Stomach (tissue), 9 donors: Measurements from ENCODE around the gene MAIP1. TPM values are rescaled to one million over a fixed set of nuclear protein-coding genes. Genes with fewer than 3 reads are reported as not detected.

ENCODE experiments used
- DNase-seq, 2 donors: peaks; one replicate each; pipeline versions ENCODE4 v3.0.0 to v3.0.0-alpha.2; 2013 to 2019
- H3K27ac ChIP-seq, 5 donors: fragments of 200-600 bp in 4 of 5; sonication (generic) in 4 of 5; one replicate each; pipeline ENCODE4 v1.5.1; 2013 to 2019; ENCODE audit warnings: mild to moderate bottlenecking in 1 of 5, moderate library complexity in 1 of 5
- H3K27me3 ChIP-seq, 3 donors: fragments of 200-600 bp; sonication (generic); one replicate each; pipeline ENCODE4 v1.5.1; 2017 to 2019; ENCODE audit warnings: mixed run types in 1 of 3
- H3K36me3 ChIP-seq, 4 donors: fragments of 200-600 bp; sonication (generic); 1 replicate in 3 of 4; 2 replicates in 1 of 4; pipeline ENCODE4 v1.5.1; 2016 to 2019
- H3K4me1 ChIP-seq, 4 donors: fragments of 200-600 bp; sonication (generic); one replicate each; pipeline ENCODE4 v1.5.1; 2016 to 2019
- H3K4me3 ChIP-seq, 4 donors: fragments of 200-600 bp; sonication (generic) in 3 of 4; one replicate each; pipeline ENCODE4 v1.5.1; 2016 to 2019; ENCODE audit warnings: mild to moderate bottlenecking in 1 of 4
- H3K9me3 ChIP-seq, 4 donors: fragments of 200-600 bp; sonication (generic); one replicate each; pipeline ENCODE4 v1.5.1; 2016 to 2019
- EP300 ChIP-seq: sonication (generic); formaldehyde crosslinking; IDR thresholded peaks from one replicate; pipeline ENCODE4 v1.6.1; 2017; ENCODE audit warnings: antibody characterized with exemption
- POLR2A ChIP-seq, 4 donors: fragments of 450-650 bp; IDR thresholded peaks; one replicate each; pipeline ENCODE4 v1.6.1; 2016; ENCODE audit warnings: antibody characterized with exemption in 4 of 4, control low read depth in 2 of 4, mild to moderate bottlenecking in 1 of 4, moderate library complexity in 1 of 4
- POLR2AphosphoS5 ChIP-seq, 3 donors: sonication (generic); formaldehyde crosslinking; IDR thresholded peaks; one replicate each; pipeline ENCODE4 v1.6.1; 2016; ENCODE audit warnings: antibody characterized with exemption in 3 of 3
- WGBS, 5 donors: extraction: QIAGEN DNeasy Blood & Tissue Kit in 3 of 5; methylation state at CpG; one replicate each; pipeline versions ENCODE4 v1.1.5 to v1.1.7; 2013 to 2018; 5-methylcytosine and 5-hydroxymethylcytosine counted together
- intact Hi-C: fragments of 100-400 bp; cut with DNase I; formaldehyde crosslinking; loops from one replicate; pipeline ENCODE4 v1.15.1; 2023; ENCODE audit warnings: low total_unique reads
- polyA plus RNA-seq, 3 donors: library from polyadenylated mRNA; stranded (reverse); fragments of 200-250 nt; gene quantifications; one replicate each; pipeline ENCODE4 v1.2.3, GENCODE V29; 2013
- total RNA-seq, 5 donors: library from RNA; depleted of rRNA; stranded (reverse); fragments of >200 nt; gene quantifications; one replicate each; pipeline versions ENCODE4 v1.1.0 to v1.2.3, GENCODE V29; 2014 to 2016
- TF ChIP-seq, protein P1 (sequence below), 7 experiments: fragments of 450-650 bp in 4 of 7; fragments of 200-600 bp in 3 of 7; sonication (generic) in 3 of 7; IDR thresholded peaks; one replicate each; pipeline ENCODE4 v1.5.1; 2016 to 2019; ENCODE audit warnings: antibody characterized with exemption in 7 of 7, control low read depth in 2 of 7, mild to moderate bottlenecking in 1 of 7
- donor health status: healthy with polysubstance abuse.
- donor health status: Bipolar disorder and iron deficiency.
- donor health status: healthy.

MAIP1 gene
- total and polyA plus RNA-seq, 8 donors = 7.0 to 30.4 (median 22.9) TPM; not detected in 1

DNA sequence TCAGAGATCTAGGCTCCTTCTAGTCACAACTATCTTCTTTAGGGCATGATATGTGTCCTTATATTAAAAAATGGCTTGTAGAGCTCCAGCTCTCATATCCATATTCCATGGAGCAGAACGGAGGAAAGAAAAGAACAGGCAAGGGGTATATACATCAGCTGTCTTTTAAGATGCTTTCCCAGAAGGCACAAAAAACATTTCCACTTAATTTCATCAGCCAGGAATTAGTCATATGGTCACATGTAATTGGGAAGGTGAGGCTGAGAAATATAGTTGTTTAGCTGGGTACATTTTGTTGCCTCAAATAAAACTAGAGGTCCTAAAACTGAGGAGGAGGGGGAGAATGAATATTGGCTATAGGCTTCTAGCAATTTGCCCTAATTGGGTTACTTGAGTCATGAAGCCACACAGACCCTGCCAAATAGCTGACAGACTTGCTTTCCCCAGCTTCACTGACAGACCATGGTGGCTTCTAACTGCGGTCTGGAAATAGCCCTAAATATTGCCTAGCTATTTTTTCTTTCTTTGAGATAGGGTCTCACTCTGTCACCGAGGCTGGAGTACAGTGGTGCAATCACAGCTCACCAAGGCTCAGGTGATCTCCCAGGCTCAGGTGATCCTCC, 20.0 kb downstream of the MAIP1 start:
- H3K4me3 ChIP-seq = no peak overlapping the region
- H3K4me1 ChIP-seq = peaks cover 0 to 22% (median 10%) of the 10 kb centered on the region in 4 donors
- TF ChIP-seq POLR2A (IDR thresholded peaks at IDR 0.05) (no peak), POLR2AphosphoS5 (IDR thresholded peaks at IDR 0.05) (no peak), EP300 (no peak)
- TF ChIP-seq, protein P1, sequence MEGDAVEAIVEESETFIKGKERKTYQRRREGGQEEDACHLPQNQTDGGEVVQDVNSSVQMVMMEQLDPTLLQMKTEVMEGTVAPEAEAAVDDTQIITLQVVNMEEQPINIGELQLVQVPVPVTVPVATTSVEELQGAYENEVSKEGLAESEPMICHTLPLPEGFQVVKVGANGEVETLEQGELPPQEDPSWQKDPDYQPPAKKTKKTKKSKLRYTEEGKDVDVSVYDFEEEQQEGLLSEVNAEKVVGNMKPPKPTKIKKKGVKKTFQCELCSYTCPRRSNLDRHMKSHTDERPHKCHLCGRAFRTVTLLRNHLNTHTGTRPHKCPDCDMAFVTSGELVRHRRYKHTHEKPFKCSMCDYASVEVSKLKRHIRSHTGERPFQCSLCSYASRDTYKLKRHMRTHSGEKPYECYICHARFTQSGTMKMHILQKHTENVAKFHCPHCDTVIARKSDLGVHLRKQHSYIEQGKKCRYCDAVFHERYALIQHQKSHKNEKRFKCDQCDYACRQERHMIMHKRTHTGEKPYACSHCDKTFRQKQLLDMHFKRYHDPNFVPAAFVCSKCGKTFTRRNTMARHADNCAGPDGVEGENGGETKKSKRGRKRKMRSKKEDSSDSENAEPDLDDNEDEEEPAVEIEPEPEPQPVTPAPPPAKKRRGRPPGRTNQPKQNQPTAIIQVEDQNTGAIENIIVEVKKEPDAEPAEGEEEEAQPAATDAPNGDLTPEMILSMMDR (IDR thresholded peaks at IDR 0.05) = no peak
- H3K27ac ChIP-seq = no peak overlapping the region
- DNase-seq = no peak
- WGBS, 5 donors = 84 to 92% (median 87%) methylated on average over 3 of the region's 3 CpGs
- no peaks in the 10 kb centered on the region for H3K27me3 ChIP-seq
- peaks cover 0 to 8% (median 2%) of the 10 kb centered on the region in 4 donors for H3K36me3 ChIP-seq
- intact Hi-C loops = no loop called here
- no peaks in the 10 kb centered on the region for H3K9me3 ChIP-seq

DNA sequence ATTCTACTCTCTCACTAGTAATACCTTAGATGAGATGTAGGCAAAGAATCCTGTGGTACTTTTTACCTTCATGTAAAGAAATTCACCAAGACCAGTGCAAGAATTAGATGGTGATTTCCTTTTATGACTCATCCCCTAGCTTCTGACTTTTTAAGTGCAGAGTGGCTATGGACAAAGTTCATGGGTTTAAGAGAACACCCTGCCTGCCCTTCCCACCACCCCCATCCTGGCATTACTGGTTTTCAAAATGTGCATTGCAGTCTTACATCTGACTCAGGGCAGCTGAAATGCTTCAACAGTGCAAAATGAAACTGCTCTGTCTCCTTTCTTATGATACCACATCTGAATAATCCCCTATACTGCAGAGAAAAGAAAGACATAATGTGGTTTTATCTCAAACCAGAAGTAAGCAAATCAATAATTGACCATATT, 22.6 kb downstream of the MAIP1 start:
- Histone ChIP-seq H3K27ac (peak overlapping the region in 2 of 5 donors; percentile 33 to 56), H3K4me3 (no peak overlapping the region), H3K27me3 (no peaks in the 10 kb centered on the region), H3K36me3 (peaks cover 0 to 3% (median 0%) of the 10 kb centered on the region in 4 donors), H3K9me3 (no peaks in the 10 kb centered on the region), H3K4me1 (peaks cover 0 to 22% (median 10%) of the 10 kb centered on the region in 4 donors)
- intact Hi-C loops = no loop called here
- no peak for TF ChIP-seq EP300
- TF ChIP-seq POLR2AphosphoS5 (IDR thresholded peaks at IDR 0.05) = peak in 1 of 3 donors; percentile 49
- DNase-seq = peak in 1 of 2 donors; percentile 80

DNA sequence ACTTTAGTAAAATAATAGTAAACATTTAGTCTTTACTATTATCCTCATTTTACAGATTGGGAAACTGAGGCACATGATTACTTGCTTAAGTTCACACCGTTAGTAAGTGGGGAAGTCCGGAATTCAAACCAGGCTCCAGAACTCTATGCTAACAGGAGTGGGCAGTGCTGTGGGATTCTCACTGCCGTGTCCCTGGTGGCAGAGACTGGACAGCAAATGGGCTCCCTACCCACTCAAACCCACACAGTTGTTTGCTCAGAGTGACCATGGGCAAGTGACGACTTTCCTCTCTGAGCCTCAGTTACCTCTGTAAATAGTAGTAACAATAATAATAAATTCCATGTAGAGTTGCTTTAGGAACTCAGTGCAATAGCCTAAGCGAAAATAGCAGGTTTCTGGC, 24.0 kb downstream of the MAIP1 start:
- Histone ChIP-seq H3K27me3 (no peaks in the 10 kb centered on the region), H3K4me3 (peak overlapping the region in 1 of 4 donors; percentile 11), H3K36me3 (peaks cover 0 to 2% (median 0%) of the 10 kb centered on the region in 4 donors), H3K9me3 (no peaks in the 10 kb centered on the region), H3K4me1 (peaks cover 0 to 22% (median 10%) of the 10 kb centered on the region in 4 donors), H3K27ac (no peak overlapping the region)
- WGBS, 5 donors = 60 to 75% (median 70%) methylated on average over 5 of the region's 5 CpGs
- DNase-seq = no peak
- no peak for TF ChIP-seq EP300
- TF ChIP-seq POLR2AphosphoS5 (IDR thresholded peaks at IDR 0.05) = no peak
- no peak for TF ChIP-seq POLR2A (IDR thresholded peaks at IDR 0.05)
- TF ChIP-seq, protein P1 (IDR thresholded peaks at IDR 0.05) = no peak
- intact Hi-C loops = no loop called here

DNA sequence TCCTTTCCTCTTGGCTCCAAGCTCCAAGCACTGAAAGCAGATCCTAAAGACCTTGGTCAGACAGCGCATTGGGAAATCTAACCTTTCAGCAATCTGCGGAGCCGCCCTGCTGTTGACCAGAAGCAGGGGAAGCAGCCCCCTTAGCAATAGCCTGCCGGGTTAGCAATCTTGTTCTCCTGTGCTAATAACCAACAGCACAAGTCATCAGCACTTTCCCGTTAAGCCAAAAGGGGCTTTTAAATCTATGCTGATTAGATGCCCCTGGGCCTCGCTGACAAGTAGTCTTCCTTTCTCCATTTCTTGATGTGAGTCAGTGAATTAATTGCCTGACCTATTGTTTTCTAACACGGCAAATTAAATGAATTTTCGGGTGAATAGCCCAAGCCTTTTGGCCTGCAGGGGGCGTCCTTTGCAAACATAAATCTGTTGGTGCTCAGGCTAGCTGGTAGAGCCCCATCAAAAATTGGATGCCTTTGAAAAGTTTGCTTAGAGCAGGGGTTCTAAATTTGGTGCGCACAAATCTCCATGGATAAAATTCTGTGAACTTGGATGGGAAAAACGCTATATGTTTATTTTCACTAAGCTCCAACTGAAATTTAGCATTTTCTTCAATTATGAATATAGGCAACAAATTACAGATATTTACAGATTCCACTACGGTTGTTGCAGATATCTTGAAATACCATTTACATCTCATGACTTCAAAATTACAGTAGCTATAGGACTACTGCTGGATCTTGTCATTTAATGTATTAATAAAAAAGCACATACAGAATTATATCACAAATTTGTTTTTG, 24.6 kb downstream of the MAIP1 start:
- H3K4me3 ChIP-seq = peak overlapping the region in 1 of 4 donors; percentile 11
- no peaks in the 10 kb centered on the region for H3K36me3 ChIP-seq
- DNase-seq = peak; percentile 87 to 92
- TF ChIP-seq EP300 = no peak
- TF ChIP-seq, protein P1 (IDR thresholded peaks at IDR 0.05) = peak in 5 of 7 experiments; percentile 41 to 96 (median 81)
- no peaks in the 10 kb centered on the region for H3K27me3 ChIP-seq
- no peak overlapping the region for H3K27ac ChIP-seq
- 10 to 15% (median 11%) methylated on average over 12 of the region's 12 CpGs for WGBS, 5 donors
- peaks cover 0 to 22% (median 10%) of the 10 kb centered on the region in 4 donors for H3K4me1 ChIP-seq
- no peaks in the 10 kb centered on the region for H3K9me3 ChIP-seq
- intact Hi-C loops = loop anchor here (5.0 kb wide), 1 partner anchor 502 kb away; no protein-coding TSS in a partner anchor
